Neutrophil (primary cell): Measurements from ENCODE around the gene CYP2C19.
"Not testable (repeated sequence)": the region's sequence is repeated elsewhere in the genome, so short reads cannot be mapped to it uniquely, and the experiment has no call there.

Experiments
- H3K27ac ChIP-seq: fragments of 200-600 bp; sonication (generic); 2 replicates; pipeline ENCODE4 v1.5.1; 2016; ENCODE audit warnings: mild to moderate bottlenecking, moderate library complexity
- H3K27me3 ChIP-seq: fragments of 200-600 bp; sonication (generic); 2 replicates; pipeline ENCODE4 v1.6.0; 2016; ENCODE audit warnings: mild to moderate bottlenecking
- H3K36me3 ChIP-seq: fragments of 200-600 bp; sonication (generic); 2 replicates; pipeline ENCODE4 v1.5.1; 2017
- H3K4me1 ChIP-seq, 2 experiments: fragments of 200-600 bp in 1 of 2; sonication (generic) in 1 of 2; 1 replicate in 1 of 2; 2 replicates in 1 of 2; pipeline versions ENCODE4 v1.5.1 to v1.6.1; 2013 to 2016; ENCODE audit warnings: low read depth in 1 of 2, low read length in 1 of 2, mild to moderate bottlenecking in 1 of 2, moderate library complexity in 1 of 2; ENCODE audit not compliant: control insufficient read depth in 1 of 2, insufficient read depth in 1 of 2
- H3K4me3 ChIP-seq, 2 experiments: fragments of 200-600 bp in 1 of 2; sonication (generic) in 1 of 2; 1 replicate in 1 of 2; 2 replicates in 1 of 2; pipeline ENCODE4 v1.5.1; 2013 to 2016; ENCODE audit warnings: low read depth in 1 of 2, low read length in 1 of 2, mild to moderate bottlenecking in 1 of 2, moderate library complexity in 1 of 2
- H3K9me3 ChIP-seq: fragments of 200-600 bp; sonication (generic); 2 replicates; pipeline ENCODE4 v1.5.1; 2016
- TF ChIP-seq, protein P1 (sequence below): fragments of 200-600 bp; sonication (generic); IDR thresholded peaks from 2 replicates; pipeline ENCODE4 v1.5.1; 2016; ENCODE audit warnings: antibody characterized with exemption

The CYP2C19 gene

GRCh38 chr10:94889123-94889522 lies 126.6 kb downstream of the CYP2C19 start:
- no peaks in the 10 kb centered on the region for H3K27me3 ChIP-seq
- TF ChIP-seq, protein P1, sequence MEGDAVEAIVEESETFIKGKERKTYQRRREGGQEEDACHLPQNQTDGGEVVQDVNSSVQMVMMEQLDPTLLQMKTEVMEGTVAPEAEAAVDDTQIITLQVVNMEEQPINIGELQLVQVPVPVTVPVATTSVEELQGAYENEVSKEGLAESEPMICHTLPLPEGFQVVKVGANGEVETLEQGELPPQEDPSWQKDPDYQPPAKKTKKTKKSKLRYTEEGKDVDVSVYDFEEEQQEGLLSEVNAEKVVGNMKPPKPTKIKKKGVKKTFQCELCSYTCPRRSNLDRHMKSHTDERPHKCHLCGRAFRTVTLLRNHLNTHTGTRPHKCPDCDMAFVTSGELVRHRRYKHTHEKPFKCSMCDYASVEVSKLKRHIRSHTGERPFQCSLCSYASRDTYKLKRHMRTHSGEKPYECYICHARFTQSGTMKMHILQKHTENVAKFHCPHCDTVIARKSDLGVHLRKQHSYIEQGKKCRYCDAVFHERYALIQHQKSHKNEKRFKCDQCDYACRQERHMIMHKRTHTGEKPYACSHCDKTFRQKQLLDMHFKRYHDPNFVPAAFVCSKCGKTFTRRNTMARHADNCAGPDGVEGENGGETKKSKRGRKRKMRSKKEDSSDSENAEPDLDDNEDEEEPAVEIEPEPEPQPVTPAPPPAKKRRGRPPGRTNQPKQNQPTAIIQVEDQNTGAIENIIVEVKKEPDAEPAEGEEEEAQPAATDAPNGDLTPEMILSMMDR, result no peak
- H3K4me1 ChIP-seq, result no peaks in the 10 kb centered on the region
- H3K27ac ChIP-seq, result no peak overlapping the region
- H3K36me3 ChIP-seq, result no peaks in the 10 kb centered on the region
- no peaks in the 10 kb centered on the region for H3K9me3 ChIP-seq
- H3K4me3 ChIP-seq, result no peak overlapping the region

DNA sequence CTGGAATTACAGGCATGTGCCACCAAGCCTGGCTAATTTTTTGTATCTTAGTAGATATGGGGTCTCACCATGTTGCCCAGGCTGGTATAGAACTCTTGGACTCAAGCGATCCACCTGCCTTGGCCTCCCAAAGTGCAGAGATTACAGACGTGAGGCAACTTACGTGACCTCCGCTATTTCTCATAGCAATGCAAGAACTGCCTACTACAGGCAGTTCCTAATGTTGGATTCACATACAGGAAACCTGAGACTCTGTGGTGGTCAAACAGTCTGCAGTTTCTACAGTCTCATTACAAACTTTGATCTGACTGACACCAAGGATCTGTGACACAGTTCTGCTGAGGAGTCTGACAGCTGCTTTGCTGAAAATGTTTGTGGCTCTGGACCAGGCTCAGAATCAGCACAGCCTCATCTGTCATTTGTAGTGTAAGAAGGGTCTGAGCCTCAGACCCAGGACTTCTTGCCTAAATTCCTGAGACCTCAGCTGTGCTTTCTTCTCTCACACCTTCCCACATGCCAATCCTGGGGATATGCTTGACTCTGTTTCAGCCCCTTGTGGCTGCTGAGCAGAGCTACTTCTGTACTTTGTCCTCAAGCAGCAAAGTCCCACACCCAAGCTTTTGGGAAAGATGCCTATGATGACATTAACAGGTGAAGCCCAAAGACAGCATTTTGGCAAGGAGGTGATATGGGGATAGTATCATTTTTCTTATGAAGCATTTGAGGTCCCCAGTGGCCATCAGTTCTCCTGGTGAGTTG lies 128.0 kb downstream of the CYP2C19 start:
- H3K27me3 ChIP-seq, result no peaks in the 10 kb centered on the region
- no peaks in the 10 kb centered on the region for H3K4me1 ChIP-seq
- no peak overlapping the region for H3K27ac ChIP-seq
- TF ChIP-seq, protein P1, result no peak
- no peaks in the 10 kb centered on the region for H3K36me3 ChIP-seq
- no peak overlapping the region for H3K4me3 ChIP-seq
- no peaks in the 10 kb centered on the region for H3K9me3 ChIP-seq

DNA sequence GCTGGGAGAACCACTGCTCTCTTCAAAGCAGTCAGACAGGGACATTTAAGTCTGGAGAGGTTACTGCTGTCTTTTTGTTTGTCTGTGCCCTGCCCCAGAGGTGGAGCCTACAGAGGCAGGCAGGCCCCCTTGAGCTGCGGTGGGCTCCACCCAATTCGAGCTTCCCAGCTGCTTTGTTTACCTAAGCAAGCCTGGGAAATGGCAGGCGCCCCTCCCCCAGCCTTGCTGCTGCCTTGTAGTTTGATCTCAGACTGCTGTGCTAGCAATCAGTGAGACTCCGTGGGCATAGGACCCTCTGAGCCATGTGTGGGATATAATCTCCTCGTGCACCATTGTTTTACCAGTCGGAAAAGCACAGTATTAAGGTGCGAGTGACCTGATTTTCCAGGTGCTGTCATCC lies 135.9 kb downstream of the CYP2C19 start:
- H3K4me1 ChIP-seq, H3K4me3 ChIP-seq, H3K27ac ChIP-seq, H3K36me3 ChIP-seq, H3K9me3 ChIP-seq, H3K27me3 ChIP-seq: not testable (repeated sequence)

DNA sequence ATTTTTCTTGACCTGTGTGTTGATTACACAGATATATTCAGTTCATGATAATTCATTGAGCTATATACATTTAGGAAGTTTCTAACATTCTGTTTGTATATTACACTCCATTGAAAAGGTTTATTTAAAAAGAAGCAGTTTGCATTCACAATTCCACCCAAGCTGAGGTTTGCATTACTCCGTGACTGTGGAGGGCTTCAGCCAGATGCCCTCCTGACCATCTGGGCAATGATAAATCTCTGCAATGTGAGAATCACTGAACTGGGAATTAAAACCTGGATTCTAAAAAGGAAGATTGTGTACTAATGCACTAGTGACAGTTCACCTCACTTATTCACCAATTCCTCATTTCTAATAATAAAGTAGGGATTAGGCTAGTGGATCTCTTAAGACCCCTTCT lies 139.6 kb downstream of the CYP2C19 start:
- Histone ChIP-seq H3K4me3 (no peak overlapping the region), H3K4me1 (no peaks in the 10 kb centered on the region), H3K27me3 (no peaks in the 10 kb centered on the region), H3K9me3 (no peaks in the 10 kb centered on the region), H3K36me3 (no peaks in the 10 kb centered on the region), H3K27ac (no peak overlapping the region)
- TF ChIP-seq, protein P1, result no peak

DNA sequence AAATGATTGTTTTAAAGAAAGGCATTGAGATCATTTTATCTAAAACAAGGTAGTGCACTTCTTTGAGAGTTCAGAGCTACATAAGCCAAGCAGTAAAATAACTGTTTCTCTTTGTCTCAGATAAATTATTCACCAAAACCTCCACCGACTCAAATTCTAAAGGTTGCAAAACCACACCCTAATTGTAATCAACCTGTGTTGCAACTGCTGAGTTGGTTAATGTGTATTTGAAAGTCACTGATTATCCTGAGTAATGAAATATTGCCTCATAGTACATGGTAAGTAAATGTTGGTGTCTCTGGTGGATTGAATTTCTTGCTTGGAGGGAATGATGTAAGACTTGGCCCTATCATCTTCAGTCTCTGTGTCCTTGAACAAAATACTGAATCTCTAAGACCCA lies 140.1 kb downstream of the CYP2C19 start:
- H3K9me3 ChIP-seq, result no peaks in the 10 kb centered on the region
- H3K36me3 ChIP-seq, result no peaks in the 10 kb centered on the region
- H3K4me3 ChIP-seq, result no peak overlapping the region
- no peak overlapping the region for H3K27ac ChIP-seq
- H3K4me1 ChIP-seq, result no peaks in the 10 kb centered on the region
- no peaks in the 10 kb centered on the region for H3K27me3 ChIP-seq
- TF ChIP-seq, protein P1, result no peak
